ENCODE results near the gene SMU1.

SMU1 gene
- total RNA-seq, result 93.1 reads per million, percentile 81 among the genes with 10 or more reads in this experiment

DNA sequence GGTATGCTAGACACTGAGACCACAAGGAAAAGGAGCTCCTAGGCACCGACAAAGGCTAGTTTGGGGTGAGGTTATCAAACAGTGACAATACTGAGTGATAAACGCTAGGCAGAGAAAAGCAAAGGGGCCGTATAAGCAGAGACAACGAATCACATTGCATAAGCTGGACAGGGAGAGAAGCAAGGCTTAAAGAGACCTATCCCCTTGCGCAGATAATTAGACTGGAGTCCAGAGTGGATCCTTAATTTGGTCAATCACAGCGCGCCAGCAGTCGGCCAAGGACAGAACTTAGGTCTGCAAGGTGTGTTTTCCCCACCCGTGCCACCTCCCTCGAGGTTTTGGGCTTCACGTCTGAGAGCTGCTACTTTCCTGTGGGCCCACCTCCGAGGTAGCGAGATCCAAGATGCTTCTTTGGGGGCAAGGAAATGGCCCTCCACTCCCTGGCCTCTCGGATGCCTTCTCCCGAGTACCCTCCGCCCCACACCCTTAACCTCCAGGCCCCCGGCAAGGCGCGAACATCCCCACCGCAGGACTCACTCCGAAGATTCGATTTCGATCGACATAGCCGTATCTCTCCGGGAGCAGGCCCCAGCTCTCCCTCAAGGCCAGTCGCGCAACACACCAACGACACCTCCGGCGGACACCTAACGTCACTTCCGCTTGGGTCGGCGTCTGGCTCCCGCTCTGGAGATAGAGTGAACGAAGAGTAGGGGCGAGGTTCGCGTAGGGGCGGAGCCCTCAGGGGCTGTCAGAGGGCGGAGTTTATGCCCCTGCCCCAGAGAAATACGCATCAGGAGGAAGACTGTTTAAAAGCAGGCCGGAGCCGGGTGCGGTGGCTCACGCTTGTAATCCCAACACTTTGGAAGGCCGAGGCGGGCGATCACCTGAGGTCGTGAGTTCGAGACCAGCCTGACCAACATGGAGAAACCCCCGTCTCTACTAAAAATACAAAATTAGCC, at the start of gene SMU1:
SMU1 (minus strand) TSS at position 629 of the 959 bp plus-strand sequence; CDS start at position 563, 66 bp downstream.
- DNase-seq, result peak; percentile 93

DNA sequence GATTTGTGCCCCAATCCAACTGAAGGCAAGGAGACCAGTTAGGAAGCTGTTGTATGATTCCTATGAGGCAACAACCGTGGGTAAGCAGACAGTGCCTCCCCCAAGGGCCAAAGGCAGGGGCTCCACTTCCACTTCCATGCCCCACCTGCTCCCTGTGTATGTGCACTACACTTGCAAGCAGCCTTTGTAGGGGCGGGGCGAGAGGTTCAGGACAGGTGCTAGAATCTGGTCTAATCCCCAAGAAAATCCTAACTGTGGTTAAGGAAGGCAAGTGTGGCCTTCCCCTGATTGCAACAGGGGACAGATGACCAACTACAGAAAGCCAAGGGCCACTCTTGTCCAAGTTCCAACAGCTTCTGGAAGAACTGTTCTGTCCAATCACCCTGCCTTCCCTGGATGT, 49.0 kb upstream of the SMU1 start:
- no peak for DNase-seq

DNA sequence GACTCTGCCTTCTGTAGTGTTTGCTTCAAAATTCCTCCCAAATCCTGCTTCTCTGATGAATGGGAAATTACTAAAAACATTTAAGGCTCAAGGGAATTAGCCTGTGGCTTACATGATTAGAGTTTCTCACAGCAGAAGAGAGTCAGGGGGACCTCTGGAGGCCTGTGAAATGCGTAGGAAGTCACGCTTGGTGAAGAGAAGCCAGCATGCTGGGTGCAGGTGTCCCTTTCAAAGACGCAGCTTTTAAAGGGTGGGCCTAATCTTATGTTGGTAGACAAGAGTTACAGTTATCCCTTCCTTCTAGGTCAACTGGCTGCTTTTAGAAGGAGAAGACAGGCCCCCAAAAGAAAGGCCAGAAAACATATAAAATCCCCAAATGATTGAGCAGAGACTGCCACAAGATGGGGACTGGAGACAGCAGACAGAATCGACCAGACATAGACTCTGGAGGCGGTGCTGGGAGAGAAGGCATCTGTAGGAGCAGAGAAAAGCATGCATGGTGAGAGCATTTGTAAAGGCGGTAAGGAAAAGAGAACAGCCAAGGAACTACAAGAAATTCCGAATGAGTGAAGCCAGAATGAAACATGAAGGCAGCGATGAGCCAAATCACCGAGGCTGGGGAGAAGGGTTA, 48.4 kb upstream of the SMU1 start:
- DNase-seq, result no peak

DNA sequence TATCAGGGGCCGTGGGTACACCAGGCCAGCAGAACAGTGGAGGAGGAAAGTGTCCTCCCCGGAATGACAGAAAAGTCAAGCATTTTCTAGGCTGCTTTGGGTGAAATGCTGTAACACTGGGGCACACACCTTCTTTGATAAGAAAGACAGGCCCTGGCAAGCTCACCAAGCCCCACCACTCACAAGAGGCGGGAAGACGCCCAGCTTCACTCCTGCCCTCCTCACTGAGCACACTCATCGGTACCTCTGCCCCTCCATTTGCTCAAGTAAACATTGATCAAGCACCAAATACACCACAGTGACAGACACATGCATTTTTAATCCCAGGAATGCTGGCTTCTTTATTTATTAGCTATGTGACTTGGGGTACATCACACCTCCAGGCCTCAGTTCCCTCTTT, 47.6 kb upstream of the SMU1 start:
- no peak for DNase-seq

DNA sequence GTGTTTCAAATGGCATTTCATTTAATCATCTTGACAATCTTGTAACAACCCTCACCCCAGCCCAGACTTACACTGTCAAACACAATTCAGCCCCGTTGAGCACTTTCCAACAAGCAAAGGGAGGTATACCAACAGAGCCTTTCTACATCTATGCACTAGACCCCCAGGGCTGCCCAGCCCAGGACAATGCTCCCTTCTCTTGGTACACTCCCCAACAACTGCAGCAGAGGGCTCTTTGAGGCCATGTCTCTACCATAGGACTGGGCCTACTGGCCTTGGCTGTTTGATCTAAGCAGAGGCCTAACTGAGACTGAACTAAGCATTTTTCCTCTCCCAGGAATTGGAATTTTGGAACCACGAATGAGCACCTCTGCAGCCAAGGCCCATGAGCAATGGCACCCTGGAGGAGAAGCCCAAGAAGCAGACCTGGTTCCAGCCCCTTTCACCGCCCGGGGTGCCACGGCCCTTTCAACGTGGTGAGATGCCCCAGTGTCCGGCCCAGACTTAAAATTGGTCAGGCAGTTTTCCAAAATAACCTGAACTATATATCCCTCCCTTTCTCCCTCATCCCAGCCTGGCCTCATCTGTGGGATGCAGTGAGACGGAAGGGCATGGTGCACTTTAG, 47.0 kb upstream of the SMU1 start:
- DNase-seq, result no peak

DNA sequence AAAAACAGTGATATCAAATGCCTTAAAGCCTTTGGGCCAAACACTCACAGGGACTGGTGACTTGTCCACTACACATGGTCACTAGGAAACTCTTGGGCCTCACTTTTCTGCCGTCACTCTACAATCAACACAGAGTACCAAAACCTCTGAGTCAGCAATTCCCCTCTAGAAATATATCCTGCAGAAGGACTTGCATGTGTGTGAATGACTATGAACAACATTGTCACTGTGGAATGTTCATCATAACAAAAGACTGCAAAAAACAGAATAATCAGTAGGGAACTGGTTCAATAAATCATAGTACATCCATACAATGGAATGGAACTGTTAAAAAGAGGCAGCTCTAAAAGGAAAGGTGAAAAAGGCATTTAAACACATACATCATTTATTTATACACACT, 44.1 kb upstream of the SMU1 start:
- no peak for DNase-seq

DNA sequence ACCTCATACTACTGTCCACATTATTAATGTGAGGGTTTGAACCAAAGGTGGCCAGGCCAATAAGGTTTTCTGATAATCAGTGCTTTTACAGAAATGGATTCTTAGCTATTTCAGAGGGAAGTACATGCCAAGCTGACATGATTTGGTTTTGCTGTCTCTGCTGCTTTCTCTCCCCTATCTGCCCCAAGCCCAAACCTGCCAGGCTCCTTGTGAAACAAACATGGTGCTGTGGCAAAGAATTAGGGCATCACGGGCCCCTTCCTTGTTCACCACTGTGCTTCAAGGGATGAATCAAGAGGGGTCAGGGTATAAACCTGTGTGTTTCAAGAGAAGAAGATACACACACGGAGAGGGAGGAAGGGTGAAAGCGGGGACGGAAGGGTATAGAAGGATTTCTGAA, 41.3 kb upstream of the SMU1 start:
- no peak for DNase-seq

DNA sequence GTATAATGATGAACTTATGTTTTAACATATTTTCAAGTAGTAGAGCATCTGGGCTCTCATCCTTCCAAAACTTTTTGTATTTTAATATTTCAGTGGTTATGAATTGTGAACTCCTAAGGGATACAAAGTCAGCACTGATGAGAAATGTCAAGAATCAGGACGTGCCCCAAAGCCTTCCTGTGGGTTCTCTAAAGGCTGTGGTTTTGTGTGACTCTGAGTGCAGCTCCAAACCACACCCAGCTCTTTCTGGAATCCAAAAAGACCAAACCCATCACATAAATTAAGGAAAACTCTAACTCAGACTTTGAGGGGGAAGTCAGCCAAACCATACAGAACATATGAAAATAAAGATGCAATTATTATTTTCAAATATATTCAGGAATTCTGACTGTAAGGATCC, 40.8 kb upstream of the SMU1 start:
- DNase-seq, result no peak

DNA sequence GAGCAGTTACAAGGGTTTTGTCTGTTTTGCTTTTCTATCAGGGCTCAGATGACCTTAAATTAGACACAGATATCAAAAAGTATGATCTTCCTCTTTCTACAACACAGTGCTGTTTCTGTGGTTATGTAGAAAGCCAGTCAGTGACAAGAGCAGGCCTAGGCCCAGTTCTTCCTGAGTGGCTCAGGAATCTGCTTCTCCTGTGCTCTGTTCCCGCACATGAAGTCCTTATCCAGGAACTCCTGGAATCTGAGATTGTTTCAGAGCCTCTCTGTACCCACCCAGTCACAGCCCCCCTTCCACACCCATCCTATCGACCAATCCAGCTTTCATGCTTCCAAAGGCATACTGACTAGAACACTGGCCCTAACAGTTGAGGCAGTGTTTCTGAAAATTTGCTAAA, 40.4 kb upstream of the SMU1 start:
- no peak for DNase-seq

DNA sequence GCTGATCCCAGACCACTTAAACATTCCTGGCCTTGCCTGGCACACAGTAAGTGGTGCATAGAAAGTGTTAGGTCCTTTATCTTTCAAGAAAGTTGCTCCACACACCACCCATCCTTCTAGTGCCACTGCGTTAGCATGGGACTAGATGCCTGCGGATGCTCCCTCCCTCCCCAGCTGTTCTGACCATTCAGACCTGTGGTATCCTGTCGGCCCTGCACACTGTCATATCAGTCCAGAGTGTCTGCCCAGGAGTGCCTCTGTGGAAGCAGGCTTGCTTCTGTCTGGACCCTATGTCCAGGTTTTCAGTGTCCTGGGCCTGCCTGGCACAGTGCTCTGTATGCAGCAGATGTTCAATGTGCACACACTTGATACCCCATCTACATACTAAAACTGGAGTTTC, 38.3 kb upstream of the SMU1 start:
- DNase-seq, result no peak

DNA sequence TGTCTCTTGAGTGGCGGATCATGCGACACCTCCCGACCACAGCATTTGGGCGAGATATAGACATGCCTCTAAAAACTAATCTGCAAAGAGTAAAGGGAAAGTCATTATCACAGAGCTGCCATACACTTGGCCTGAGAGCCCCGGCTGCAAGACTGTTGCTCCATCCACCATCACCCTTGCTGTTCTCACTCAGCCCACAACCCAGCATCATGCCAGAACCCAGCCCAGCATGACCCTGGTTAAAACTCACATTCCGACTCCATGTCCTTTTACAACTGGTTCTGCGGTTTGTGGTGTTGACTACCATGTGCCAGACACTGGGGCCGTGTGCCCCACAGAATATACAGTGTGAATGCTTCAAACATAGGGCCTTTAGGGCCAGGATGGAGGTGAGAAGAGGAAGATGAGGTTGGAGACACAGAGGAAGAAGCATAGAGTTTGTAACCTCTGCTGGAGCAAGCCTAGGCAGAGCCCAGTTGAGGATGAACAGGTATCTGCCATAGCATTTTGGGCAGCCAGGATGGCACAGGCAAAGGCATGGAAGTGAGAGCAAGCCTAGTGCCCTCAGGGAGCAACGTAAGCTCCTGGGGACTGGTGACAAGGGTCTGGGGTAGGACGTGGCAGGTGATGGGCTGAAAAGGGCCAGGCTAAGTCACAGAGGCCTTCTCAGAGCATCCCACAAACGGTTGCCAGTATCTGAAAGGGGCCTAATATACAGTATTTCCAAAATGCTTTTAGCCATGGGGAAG, 37.5 kb upstream of the SMU1 start:
- DNase-seq, result no peak

DNA sequence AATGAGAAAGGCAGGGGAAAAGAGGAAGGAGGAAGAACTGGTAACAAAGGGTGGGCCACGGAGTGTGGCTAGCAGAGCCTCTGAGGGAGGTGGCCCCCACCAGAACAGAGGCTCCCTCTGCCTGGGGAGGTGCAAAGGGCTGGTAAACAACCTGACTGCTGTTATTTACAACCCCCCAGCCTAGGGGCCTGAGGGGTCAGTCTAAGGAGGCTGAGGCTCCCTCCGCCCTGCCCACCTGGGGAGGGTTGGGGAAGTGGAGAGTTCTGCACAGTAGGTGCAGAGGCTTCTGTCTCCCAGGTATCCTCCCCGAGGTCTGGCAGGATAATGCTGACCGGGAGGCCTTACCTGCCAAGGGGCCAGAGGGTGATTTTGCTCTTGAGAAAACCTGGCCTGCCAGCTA, 35.6 kb upstream of the SMU1 start:
- DNase-seq, result no peak

DNA sequence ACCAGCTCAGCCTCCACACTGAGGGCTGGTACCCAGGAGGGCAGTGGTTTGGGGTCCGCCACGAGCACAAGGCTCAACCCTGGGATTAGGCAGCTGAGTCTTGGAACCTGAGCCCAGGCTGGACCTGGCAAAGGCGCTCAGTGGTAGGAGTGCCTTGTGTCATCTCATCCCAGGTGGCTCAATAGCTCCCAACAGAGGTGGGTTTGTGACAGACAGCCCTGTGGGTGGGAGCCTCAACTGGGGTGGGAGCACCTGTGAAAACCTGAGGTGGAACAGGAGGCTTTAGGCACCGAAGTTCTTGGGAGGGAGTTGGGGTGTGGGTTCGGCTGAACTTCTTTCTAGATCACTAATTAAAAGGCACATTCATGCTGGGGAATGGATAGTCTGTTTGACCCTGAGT, 35.2 kb upstream of the SMU1 start:
- DNase-seq, result no peak

DNA sequence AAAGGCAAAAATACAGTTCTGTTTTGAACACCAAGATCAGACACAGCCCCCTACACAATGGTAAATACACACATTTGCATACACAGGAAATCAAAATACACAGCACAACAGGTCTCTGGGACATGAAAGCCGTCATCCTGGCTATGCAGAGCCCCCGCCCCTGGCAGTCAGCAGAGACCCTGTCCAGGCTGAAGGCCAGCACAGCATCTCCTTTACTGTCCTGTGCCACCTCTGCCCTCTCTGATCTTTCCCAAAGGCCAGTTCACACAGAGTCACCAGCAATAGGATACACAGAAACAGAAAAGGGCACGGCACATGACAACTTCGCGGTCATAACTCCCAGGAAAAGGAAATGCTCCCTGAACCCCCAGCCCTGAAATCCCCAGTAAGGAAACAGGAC, 34.2 kb upstream of the SMU1 start:
- no peak for DNase-seq

DNA sequence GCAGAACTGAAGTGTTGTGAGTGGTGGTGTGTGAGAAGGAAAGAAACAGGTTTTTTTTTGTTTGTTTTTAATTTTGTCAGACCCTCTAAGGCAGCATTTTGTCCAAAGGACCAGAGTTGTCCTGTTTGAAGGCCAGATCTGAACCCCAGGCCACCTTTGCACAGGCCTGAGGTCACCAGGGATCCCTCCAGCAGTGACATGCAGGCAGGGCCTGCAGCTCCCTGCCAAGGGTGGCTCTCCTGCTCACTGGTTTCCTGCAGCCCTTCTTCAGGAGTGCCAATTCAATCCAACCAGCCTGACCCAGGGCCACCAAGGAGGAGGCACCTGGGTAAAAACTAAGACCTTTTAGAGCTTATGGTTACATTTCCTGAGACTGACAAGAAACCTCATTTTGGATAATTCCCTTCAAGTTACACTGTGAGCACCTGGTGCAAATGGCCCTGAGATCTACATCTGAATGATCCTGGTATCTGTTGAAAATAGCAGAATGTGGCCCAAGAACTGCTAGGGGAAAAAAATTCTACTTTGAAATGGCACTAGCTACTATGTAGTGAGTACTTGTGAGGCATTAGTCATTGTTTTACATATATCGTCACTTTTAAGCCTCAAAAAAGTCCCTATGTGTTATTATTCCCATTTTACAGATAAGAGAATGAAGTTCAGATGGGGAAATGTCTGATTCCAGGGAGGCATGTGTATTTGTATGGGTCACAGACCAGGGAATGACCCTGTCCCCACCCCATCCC, 33.5 kb upstream of the SMU1 start:
- no peak for DNase-seq

DNA sequence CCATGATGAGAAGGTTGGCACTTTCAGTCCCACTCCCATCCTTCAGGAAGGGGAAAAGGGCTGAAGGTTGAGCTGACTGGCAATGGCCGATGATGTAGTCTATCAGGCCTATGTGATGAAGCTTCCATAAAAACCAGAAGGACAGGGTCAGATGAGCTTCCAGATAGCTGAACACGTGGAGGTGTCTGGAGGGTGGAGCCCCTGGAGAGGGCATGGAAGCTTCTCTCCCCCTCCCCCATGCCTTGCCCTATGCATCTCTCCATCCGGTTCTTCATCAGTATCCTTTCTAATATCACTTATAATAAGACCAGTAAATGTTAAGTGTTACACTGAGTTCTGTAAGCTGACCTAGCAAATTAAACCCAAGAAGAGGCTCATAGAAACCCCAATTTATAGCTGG, 32.6 kb upstream of the SMU1 start:
- DNase-seq, result no peak

DNA sequence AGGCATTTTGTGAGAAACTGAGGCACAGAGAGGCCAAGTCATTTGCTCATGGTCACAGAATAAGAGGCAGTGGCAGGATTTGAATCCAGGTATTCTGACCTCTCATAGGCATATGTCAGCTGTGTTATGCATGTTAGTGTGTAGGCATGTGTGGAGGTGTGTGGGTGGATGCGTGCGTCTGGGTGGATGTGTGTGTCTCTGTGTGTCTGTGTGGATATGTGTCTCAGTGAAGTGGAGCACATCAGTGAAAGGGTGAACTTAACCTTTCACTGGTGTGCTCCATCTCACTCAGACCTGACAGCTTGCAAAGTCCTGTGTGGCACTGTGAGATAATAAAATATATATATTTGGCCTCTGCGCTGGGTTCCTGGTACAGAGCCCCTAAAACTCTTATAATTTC, 32.0 kb upstream of the SMU1 start:
- no peak for DNase-seq

DNA sequence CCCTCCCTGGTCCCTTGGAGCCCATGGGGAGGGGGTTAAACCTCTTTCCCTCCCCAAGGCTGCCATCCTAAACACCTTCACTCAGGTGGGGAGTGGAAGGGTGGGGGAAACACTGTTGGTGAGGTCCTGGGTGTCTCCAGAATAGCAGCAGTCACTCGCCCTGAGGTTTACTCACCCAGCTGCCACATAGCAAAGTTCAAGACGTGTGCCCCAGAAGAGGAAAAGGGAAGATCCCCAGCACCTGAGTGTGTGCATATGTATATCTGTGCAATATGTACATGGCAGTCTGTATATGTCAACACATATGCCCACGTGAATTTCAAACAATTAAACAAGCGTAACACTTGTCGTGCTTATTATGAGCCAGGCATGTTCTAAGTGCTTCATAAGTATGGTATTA, 31.3 kb upstream of the SMU1 start:
- no peak for DNase-seq

DNA sequence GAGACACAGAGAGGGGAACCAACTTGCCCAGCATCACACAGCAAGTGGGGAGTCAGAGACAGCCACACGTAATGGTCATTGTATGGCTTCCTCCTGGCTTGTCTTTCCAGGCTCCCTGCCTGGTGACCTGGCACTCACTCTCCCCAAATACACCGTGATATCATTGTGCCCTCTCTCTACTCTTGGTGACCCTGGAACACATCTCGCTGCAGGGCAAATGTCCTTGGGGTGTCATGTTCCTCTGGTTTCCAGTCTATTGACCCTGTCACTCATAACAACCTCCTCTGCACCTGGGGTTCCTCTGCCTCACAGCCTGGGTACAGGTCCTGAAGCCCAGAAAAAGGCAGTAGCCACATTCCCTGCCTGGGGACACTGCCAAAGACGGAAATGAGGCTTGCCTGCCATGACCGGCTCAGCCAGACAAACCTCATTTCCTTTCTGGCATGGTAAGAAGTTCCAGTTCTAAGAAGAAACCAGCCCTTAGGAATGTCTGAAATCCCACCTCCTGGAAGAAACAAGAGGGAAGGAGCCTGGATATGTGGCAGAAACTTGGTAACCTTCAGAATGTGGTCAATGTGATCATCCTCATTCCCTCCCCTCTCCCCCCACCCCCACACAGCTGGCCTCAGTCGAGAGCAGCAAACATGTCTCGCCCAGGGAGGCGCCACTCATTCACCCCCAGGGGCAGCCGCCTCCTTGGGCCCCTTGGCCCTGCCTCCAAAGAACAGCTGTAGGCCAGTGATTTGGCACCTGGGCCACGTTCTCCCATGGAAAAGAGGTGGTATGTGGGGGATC, 30.6 kb upstream of the SMU1 start:
- no peak for DNase-seq

DNA sequence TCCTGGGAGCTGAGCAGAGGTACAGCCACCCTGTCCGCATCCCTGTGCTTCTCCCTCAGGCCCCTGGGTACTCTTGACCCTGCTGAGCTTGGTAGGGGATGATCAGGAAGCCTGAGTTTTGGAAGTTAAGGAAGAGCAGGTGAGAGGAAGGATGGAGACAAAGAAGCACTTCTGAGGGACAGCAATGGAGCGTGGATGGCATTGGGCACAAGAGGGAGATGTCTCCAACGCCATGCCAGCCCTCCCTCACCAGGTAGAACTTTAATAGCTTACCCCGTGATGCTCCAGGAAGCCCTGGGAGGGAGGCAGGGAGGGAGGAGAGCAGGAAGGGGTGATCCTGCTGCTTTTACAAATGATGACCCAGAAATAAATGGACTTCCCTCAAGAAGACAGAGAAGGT, 29.9 kb upstream of the SMU1 start:
- DNase-seq, result no peak

DNA sequence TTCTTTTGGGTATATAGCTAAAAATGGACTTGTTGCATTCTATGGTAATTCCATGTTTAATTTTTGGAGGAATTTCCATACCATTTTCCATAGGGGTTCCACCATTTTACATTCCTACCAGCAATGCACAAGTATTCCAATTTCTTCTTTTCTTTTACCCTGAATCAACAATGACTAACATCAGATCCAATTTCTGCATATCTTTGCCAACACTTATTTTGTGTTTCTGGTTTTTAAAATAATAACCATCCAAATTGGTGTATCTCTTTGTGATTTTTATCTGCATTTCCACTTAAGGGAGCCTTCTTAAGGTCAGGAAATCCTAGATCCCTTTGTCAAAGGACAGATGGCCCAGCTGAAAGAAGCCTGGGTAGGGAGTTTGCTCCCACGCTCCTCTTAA, 29.5 kb upstream of the SMU1 start:
- DNase-seq, result no peak

DNA sequence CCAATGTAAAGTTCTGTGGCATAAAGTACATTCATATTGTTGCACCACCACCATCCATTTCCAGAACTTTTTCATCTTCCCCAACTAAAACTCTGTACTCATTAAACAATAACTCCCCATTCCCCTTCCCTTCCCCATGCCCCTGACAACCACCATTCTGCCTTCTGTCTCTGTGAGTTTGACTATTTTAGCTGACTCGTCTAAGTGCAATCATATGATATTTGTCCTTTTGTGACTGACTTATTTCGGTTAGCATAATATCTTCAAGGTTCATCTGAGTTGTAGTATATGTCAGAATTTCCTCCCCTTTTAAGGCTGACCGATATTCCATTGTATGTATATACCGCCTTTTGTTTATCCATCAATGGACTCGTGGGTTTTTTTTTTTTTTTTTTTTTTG, 29.0 kb upstream of the SMU1 start:
- no peak for DNase-seq
